Neural cell (in vitro differentiated cells): ENCODE measurements around the gene CHP1.

ENCODE experiments used
- EP300 ChIP-seq: fragments of 450-650 bp; conservative IDR thresholded peaks from 2 replicates; pipeline ENCODE4 v1.6.1; 2014; ENCODE audit warnings: antibody characterized with exemption, mild to moderate bottlenecking, moderate library complexity; ENCODE audit not compliant: poor library complexity, severe bottlenecking
- EZH2 ChIP-seq: fragments of 200-600, 300-800 bp; shearing (Covaris generic), sonication (generic); IDR thresholded peaks from 2 replicates; pipeline ENCODE4 v1.6.1; 2014; ENCODE audit warnings: antibody characterized with exemption, low read length, borderline replicate concordance, mild to moderate bottlenecking; ENCODE audit not compliant: insufficient read depth, poor library complexity, severe bottlenecking
- MXI1 ChIP-seq: fragments of 450-650 bp; conservative IDR thresholded peaks from 2 replicates; pipeline ENCODE4 v1.6.1; 2014; ENCODE audit warnings: antibody characterized with exemption, mild to moderate bottlenecking; ENCODE audit not compliant: poor library complexity, severe bottlenecking
- POLR2AphosphoS5 ChIP-seq: IDR thresholded peaks from 2 replicates; pipeline ENCODE4 v1.6.1; 2012
- RAD21 ChIP-seq: fragments of 450-650 bp; conservative IDR thresholded peaks from 2 replicates; pipeline ENCODE4 v1.6.1; 2014; ENCODE audit warnings: antibody characterized with exemption, mild to moderate bottlenecking, moderate library complexity
- REST ChIP-seq: IDR thresholded peaks from 2 replicates; pipeline ENCODE4 v1.6.1; 2012; ENCODE audit warnings: borderline replicate concordance
- SMC3 ChIP-seq: fragments of 450-650 bp; conservative IDR thresholded peaks from 2 replicates; pipeline ENCODE4 v1.6.1; 2014; ENCODE audit warnings: antibody characterized with exemption, mild to moderate bottlenecking, moderate library complexity; ENCODE audit not compliant: poor library complexity
- TAF1 ChIP-seq: IDR thresholded peaks from 2 replicates; pipeline ENCODE4 v1.6.1; 2012; ENCODE audit warnings: low read depth
- TF ChIP-seq, protein P1 (sequence below): fragments of 450-650 bp; IDR thresholded peaks from 2 replicates; pipeline ENCODE4 v1.5.1; 2014; ENCODE audit warnings: antibody characterized with exemption, mild to moderate bottlenecking, moderate library complexity; ENCODE audit not compliant: poor library complexity, severe bottlenecking

DNA sequence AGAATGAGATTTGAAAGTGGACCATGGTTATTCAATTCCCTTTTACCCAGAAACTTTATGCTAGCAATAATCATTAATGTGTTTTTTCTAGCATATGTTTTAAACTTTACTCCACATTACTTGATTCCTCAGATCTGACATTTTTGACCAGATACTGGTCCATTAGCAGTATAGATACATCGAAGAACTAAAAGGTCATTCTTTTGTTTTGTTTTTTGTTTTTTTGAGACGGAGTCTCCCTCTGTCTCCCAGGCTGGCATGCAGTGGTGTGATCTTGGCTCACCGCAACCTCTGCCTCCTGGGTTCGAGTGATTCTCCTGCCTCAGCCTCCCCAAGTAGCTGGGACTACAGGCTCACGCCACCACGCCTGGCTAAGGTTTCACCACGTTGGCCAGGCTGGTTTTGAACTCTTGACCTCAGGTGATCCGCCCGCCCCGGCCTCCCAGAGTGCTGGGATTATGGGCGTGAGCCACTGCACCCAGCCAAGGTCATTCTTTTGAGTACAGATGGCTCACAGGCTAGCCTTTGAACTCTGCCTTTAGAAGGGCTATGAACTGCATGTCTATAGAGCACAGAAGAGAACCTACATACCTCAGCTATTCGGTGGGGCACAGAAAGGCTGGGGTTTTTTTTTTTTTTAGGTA lies 28.6 kb downstream of the CHP1 start:
- TF ChIP-seq EP300 = no peak
- TF ChIP-seq POLR2AphosphoS5 = no peak
- no peak for TF ChIP-seq RAD21
- TF ChIP-seq, protein P1, sequence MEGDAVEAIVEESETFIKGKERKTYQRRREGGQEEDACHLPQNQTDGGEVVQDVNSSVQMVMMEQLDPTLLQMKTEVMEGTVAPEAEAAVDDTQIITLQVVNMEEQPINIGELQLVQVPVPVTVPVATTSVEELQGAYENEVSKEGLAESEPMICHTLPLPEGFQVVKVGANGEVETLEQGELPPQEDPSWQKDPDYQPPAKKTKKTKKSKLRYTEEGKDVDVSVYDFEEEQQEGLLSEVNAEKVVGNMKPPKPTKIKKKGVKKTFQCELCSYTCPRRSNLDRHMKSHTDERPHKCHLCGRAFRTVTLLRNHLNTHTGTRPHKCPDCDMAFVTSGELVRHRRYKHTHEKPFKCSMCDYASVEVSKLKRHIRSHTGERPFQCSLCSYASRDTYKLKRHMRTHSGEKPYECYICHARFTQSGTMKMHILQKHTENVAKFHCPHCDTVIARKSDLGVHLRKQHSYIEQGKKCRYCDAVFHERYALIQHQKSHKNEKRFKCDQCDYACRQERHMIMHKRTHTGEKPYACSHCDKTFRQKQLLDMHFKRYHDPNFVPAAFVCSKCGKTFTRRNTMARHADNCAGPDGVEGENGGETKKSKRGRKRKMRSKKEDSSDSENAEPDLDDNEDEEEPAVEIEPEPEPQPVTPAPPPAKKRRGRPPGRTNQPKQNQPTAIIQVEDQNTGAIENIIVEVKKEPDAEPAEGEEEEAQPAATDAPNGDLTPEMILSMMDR = no peak
- no peak for TF ChIP-seq EZH2
- no peak for TF ChIP-seq SMC3
- TF ChIP-seq MXI1 = no peak
- no peak for TF ChIP-seq TAF1
- TF ChIP-seq REST = no peak
